ENCODE data around the gene SLC26A8.
"Not testable (repeated sequence)": the region's sequence is repeated elsewhere in the genome, so short reads cannot be mapped to it uniquely, and the experiment has no call there.

Gene SLC26A8

GRCh38 chr6:36033935-36034334 is 9.5 kb upstream of the SLC26A8 start:
- Histone ChIP-seq H3K9ac (ENCODE audit: low read depth in 1 of 2, low read length in 2 of 2) (no peak overlapping the region), H3K36me3 (ENCODE audit: control insufficient read depth in 2 of 2, insufficient read depth in 2 of 2, low read length in 2 of 2) (no peaks in the 10 kb centered on the region), H3K4me3 (ENCODE audit: low read length in 2 of 2) (no peak overlapping the region), H3K27me3 (ENCODE audit: control insufficient read depth in 2 of 2, insufficient read depth in 2 of 2, low read length in 2 of 2) (no peaks in the 10 kb centered on the region), H3K9me3 (ENCODE audit: control insufficient read depth in 2 of 2, low read length in 2 of 2) (no peaks in the 10 kb centered on the region), H3K27ac (ENCODE audit: low read depth in 2 of 2, low read length in 2 of 2) (no peak overlapping the region), H3K4me1 (ENCODE audit: control insufficient read depth in 2 of 2, insufficient read depth in 2 of 2, low read length in 2 of 2) (peaks cover 14 to 21% of the 10 kb centered on the region in 2 donors)

GRCh38 chr6:36033144-36033543 is 8.7 kb upstream of the SLC26A8 start:
- H3K36me3 ChIP-seq (ENCODE audit: control insufficient read depth in 2 of 2, insufficient read depth in 2 of 2, low read length in 2 of 2); H3K9me3 ChIP-seq (ENCODE audit: control insufficient read depth in 2 of 2, low read length in 2 of 2); H3K27ac ChIP-seq (ENCODE audit: low read depth in 2 of 2, low read length in 2 of 2); H3K27me3 ChIP-seq (ENCODE audit: control insufficient read depth in 2 of 2, insufficient read depth in 2 of 2, low read length in 2 of 2); H3K9ac ChIP-seq (ENCODE audit: low read depth in 1 of 2, low read length in 2 of 2); H3K4me3 ChIP-seq (ENCODE audit: low read length in 2 of 2): not testable (repeated sequence)
- H3K4me1 ChIP-seq (ENCODE audit: control insufficient read depth in 2 of 2, insufficient read depth in 2 of 2, low read length in 2 of 2) = peaks cover 11 to 15% of the 10 kb centered on the region in 2 donors

DNA sequence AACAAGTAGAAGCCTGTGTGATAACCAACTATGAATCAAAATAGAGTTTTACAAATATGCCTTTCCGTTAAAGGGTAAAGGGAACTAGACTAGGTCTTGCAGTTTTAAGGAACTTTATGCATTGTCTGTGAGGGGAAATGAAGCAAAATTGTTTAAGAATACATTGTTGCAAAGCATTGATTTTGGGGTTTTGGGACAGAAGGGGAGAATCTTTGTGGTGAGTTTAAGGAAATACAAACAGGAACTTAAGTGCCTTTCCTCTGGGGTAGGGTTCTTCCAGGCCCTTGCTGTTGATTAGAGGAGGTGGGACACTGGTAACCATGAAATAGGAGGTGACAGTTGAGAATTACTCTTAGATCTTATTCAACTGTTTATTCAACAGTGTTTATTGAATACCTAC is 7.8 kb upstream of the SLC26A8 start:
- Histone ChIP-seq H3K4me3 (ENCODE audit: low read length in 2 of 2) (no peak overlapping the region), H3K4me1 (ENCODE audit: control insufficient read depth in 2 of 2, insufficient read depth in 2 of 2, low read length in 2 of 2) (peaks cover 11 to 14% of the 10 kb centered on the region in 2 donors), H3K27me3 (ENCODE audit: control insufficient read depth in 2 of 2, insufficient read depth in 2 of 2, low read length in 2 of 2) (no peaks in the 10 kb centered on the region), H3K9ac (ENCODE audit: low read depth in 1 of 2, low read length in 2 of 2) (no peak overlapping the region), H3K9me3 (ENCODE audit: control insufficient read depth in 2 of 2, low read length in 2 of 2) (no peaks in the 10 kb centered on the region), H3K27ac (ENCODE audit: low read depth in 2 of 2, low read length in 2 of 2) (no peak overlapping the region), H3K36me3 (ENCODE audit: control insufficient read depth in 2 of 2, insufficient read depth in 2 of 2, low read length in 2 of 2) (peaks cover 0 to 3% of the 10 kb centered on the region in 2 donors)

- Histone ChIP-seq H3K27me3 (ENCODE audit: control insufficient read depth in 2 of 2, insufficient read depth in 2 of 2, low read length in 2 of 2) (peaks cover 0 to under 1% of the 10 kb centered on the region in 2 donors), H3K27ac (ENCODE audit: low read depth in 2 of 2, low read length in 2 of 2) (peak overlapping the region; percentile 91 to 96), H3K9ac (ENCODE audit: low read depth in 1 of 2, low read length in 2 of 2) (peak overlapping the region; percentile 83 to 98), H3K36me3 (ENCODE audit: control insufficient read depth in 2 of 2, insufficient read depth in 2 of 2, low read length in 2 of 2) (peaks cover 0 to 3% of the 10 kb centered on the region in 2 donors), H3K4me1 (ENCODE audit: control insufficient read depth in 2 of 2, insufficient read depth in 2 of 2, low read length in 2 of 2) (peaks cover 11% of the 10 kb centered on the region in 2 donors), H3K4me3 (ENCODE audit: low read length in 2 of 2) (peak overlapping the region; percentile 93 to 97), H3K9me3 (ENCODE audit: control insufficient read depth in 2 of 2, low read length in 2 of 2) (no peaks in the 10 kb centered on the region)
Observed at GRCh38 chr6:36029464-36029863, 5.0 kb upstream of the SLC26A8 start.

DNA sequence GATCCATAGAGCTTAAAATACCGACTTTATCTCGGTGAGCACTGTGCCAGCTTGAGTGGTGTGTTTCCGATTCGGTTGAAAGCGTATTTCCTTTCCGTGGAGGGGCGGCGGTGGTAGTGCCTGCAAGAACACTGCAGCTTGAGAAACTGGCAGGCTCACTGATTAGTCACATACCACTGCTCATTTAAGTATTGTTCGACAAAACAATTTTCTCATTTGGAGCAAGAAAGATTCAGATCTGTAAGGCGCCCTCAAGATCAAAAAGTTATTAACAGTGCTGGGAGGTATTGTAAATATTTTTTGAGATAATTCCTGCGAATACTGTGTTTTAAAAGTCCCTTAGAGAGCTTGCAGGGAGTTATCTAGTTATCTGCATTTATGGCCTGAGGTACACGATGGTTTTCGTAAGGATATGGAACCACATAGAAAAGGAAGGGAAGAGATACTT is 4.5 kb upstream of the SLC26A8 start:
- peak overlapping the region; percentile 91 to 96 for H3K27ac ChIP-seq (ENCODE audit: low read depth in 2 of 2, low read length in 2 of 2)
- peak overlapping the region; percentile 83 to 98 for H3K9ac ChIP-seq (ENCODE audit: low read depth in 1 of 2, low read length in 2 of 2)
- peaks cover 11% of the 10 kb centered on the region in 2 donors for H3K4me1 ChIP-seq (ENCODE audit: control insufficient read depth in 2 of 2, insufficient read depth in 2 of 2, low read length in 2 of 2)

DNA sequence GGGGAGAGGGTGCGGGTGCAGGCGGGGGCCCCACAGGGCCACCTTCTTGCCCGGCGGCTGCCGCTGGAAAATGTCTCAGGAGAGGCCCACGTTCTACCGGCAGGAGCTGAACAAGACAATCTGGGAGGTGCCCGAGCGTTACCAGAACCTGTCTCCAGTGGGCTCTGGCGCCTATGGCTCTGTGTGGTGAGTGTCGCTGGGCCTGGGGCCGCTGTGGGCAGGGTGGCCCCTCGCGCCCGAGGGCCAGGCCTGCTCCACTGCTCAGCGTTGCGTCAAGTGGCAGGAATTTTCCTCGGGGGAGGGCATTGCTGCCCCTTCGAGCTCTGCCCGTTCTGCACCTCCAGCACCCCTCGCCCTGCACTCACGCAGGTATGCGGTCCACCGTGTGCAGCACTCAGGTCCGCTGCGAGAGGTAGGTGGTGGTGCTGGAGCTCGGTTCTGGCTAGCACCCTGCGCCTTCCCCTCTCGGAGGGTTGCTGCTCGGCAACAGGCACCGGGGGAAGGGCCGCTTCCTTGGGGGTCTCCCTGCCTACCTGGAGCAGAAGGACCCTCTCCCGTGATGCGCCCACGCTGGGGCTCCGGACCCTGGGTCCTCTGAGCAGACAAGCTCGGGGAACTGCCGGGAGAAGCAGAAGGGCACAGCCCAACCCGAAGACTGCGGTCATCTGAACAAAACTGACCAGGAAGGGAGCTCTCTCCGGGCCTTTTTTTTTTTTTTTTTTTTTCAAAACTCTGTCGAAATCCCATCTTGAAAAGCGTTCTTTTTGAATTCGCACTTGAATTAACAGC is 3.8 kb upstream of the SLC26A8 start:
- Histone ChIP-seq H3K27ac (ENCODE audit: low read depth in 2 of 2, low read length in 2 of 2) (peak overlapping the region; percentile 91 to 96), H3K9ac (ENCODE audit: low read depth in 1 of 2, low read length in 2 of 2) (peak overlapping the region; percentile 83 to 98), H3K4me3 (ENCODE audit: low read length in 2 of 2) (peak overlapping the region; percentile 93 to 97), H3K9me3 (ENCODE audit: control insufficient read depth in 2 of 2, low read length in 2 of 2) (no peaks in the 10 kb centered on the region), H3K36me3 (ENCODE audit: control insufficient read depth in 2 of 2, insufficient read depth in 2 of 2, low read length in 2 of 2) (peaks cover 0 to 3% of the 10 kb centered on the region in 2 donors), H3K27me3 (ENCODE audit: control insufficient read depth in 2 of 2, insufficient read depth in 2 of 2, low read length in 2 of 2) (peaks cover 0 to 6% of the 10 kb centered on the region in 2 donors), H3K4me1 (ENCODE audit: control insufficient read depth in 2 of 2, insufficient read depth in 2 of 2, low read length in 2 of 2) (peaks cover 9 to 11% of the 10 kb centered on the region in 2 donors)

More for the DNA sequence above, 4.5 kb upstream of the SLC26A8 start:
- Histone ChIP-seq H3K27me3 (ENCODE audit: control insufficient read depth in 2 of 2, insufficient read depth in 2 of 2, low read length in 2 of 2) (peaks cover 0 to 6% of the 10 kb centered on the region in 2 donors), H3K36me3 (ENCODE audit: control insufficient read depth in 2 of 2, insufficient read depth in 2 of 2, low read length in 2 of 2) (peaks cover 0 to 3% of the 10 kb centered on the region in 2 donors), H3K4me3 (ENCODE audit: low read length in 2 of 2) (peak overlapping the region; percentile 93 to 97), H3K9me3 (ENCODE audit: control insufficient read depth in 2 of 2, low read length in 2 of 2) (no peaks in the 10 kb centered on the region)

DNA sequence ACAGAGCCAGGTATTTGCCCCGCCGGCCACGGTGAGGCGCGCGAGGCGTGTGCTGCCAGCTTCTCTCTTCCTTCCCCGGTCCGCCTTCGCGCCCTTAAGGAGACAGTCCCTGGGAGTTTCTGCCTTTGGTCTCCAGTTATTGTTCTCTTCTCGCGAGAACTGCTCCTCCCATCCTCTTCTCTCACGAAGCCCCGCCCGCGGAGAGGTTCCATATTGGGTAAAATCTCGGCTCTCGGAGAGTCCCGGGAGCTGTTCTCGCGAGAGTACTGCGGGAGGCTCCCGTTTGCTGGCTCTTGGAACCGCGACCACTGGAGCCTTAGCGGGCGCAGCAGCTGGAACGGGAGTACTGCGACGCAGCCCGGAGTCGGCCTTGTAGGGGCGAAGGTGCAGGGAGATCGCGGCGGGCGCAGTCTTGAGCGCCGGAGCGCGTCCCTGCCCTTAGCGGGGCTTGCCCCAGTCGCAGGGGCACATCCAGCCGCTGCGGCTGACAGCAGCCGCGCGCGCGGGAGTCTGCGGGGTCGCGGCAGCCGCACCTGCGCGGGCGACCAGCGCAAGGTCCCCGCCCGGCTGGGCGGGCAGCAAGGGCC is 3.2 kb upstream of the SLC26A8 start, which contains the start of gene MAPK14:
Gene MAPK14 (plus strand): TSS at position 308 of the 587 bp plus-strand sequence. CDS start 350 bp downstream, outside the sequence.
- H3K36me3 ChIP-seq (ENCODE audit: control insufficient read depth in 2 of 2, insufficient read depth in 2 of 2, low read length in 2 of 2) = peaks cover 0 to 3% of the 10 kb centered on the region in 2 donors
- H3K27ac ChIP-seq (ENCODE audit: low read depth in 2 of 2, low read length in 2 of 2) = peak within 1 kb of the TSS; percentile 91 to 96
- peak within 1 kb of the TSS; percentile 93 to 97 for H3K4me3 ChIP-seq (ENCODE audit: low read length in 2 of 2)
- peaks cover 8 to 11% of the 10 kb centered on the region in 2 donors for H3K4me1 ChIP-seq (ENCODE audit: control insufficient read depth in 2 of 2, insufficient read depth in 2 of 2, low read length in 2 of 2)
- H3K27me3 ChIP-seq (ENCODE audit: control insufficient read depth in 2 of 2, insufficient read depth in 2 of 2, low read length in 2 of 2) = peaks cover 0 to 6% of the 10 kb centered on the region in 2 donors
- H3K9me3 ChIP-seq (ENCODE audit: control insufficient read depth in 2 of 2, low read length in 2 of 2) = no peaks in the 10 kb centered on the region
- H3K9ac ChIP-seq (ENCODE audit: low read depth in 1 of 2, low read length in 2 of 2) = peak within 1 kb of the TSS; percentile 83 to 98

DNA sequence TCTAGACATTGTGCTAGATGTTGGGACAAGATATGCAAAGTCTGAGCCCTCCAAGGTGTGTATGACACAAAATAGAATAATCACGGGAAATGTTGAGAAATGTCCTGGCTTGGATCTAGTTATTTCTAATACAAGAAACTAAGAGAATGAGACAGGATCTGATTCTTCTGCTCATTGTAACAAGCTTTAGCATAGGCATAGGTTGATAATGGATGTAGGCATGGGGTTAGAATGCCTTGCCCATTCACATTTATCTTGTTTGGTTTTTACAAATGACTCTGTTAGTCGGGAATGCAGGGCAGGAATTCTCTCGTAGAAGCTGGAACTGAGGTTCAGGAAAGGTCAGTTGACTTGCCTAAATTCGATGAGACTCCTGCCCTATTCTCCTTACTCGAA is 1.5 kb upstream of the SLC26A8 start:
- no peak overlapping the region for H3K4me3 ChIP-seq (ENCODE audit: low read length in 2 of 2)
- peaks cover 0 to 6% of the 10 kb centered on the region in 2 donors for H3K27me3 ChIP-seq (ENCODE audit: control insufficient read depth in 2 of 2, insufficient read depth in 2 of 2, low read length in 2 of 2)
- H3K4me1 ChIP-seq (ENCODE audit: control insufficient read depth in 2 of 2, insufficient read depth in 2 of 2, low read length in 2 of 2) = peaks cover 5 to 8% of the 10 kb centered on the region in 2 donors
- peaks cover 0 to 3% of the 10 kb centered on the region in 2 donors for H3K36me3 ChIP-seq (ENCODE audit: control insufficient read depth in 2 of 2, insufficient read depth in 2 of 2, low read length in 2 of 2)
- H3K27ac ChIP-seq (ENCODE audit: low read depth in 2 of 2, low read length in 2 of 2) = no peak overlapping the region
- H3K9me3 ChIP-seq (ENCODE audit: control insufficient read depth in 2 of 2, low read length in 2 of 2) = no peaks in the 10 kb centered on the region
- H3K9ac ChIP-seq (ENCODE audit: low read depth in 1 of 2, low read length in 2 of 2) = no peak overlapping the region

- H3K9me3 ChIP-seq (ENCODE audit: control insufficient read depth in 2 of 2, low read length in 2 of 2) = no peaks in the 10 kb centered on the region
- peaks cover 0 to 6% of the 10 kb centered on the region in 2 donors for H3K27me3 ChIP-seq (ENCODE audit: control insufficient read depth in 2 of 2, insufficient read depth in 2 of 2, low read length in 2 of 2)
- H3K27ac ChIP-seq (ENCODE audit: low read depth in 2 of 2, low read length in 2 of 2) = no peak overlapping the region
- no peak overlapping the region for H3K9ac ChIP-seq (ENCODE audit: low read depth in 1 of 2, low read length in 2 of 2)
- H3K4me3 ChIP-seq (ENCODE audit: low read length in 2 of 2) = no peak overlapping the region
- H3K4me1 ChIP-seq (ENCODE audit: control insufficient read depth in 2 of 2, insufficient read depth in 2 of 2, low read length in 2 of 2) = peaks cover 5 to 8% of the 10 kb centered on the region in 2 donors
- H3K36me3 ChIP-seq (ENCODE audit: control insufficient read depth in 2 of 2, insufficient read depth in 2 of 2, low read length in 2 of 2) = peaks cover 0 to 3% of the 10 kb centered on the region in 2 donors
Observed at GRCh38 chr6:36025260-36025931, 955 bp upstream of the SLC26A8 start.
